Breast epithelium (tissue), 4 donors: ENCODE data around the gene MLLT11. TPM values are rescaled to one million over a fixed set of nuclear protein-coding genes. Genes with fewer than 3 reads are reported as not detected.

Experiments
- DNase-seq, 2 donors: peaks; one replicate each; pipeline ENCODE4 v3.0.0-alpha.2; 2019; ENCODE audit warnings: low spot score in 2 of 2
- H3K27ac ChIP-seq, 2 donors: fragments of 200-600 bp; sonication (generic) in 1 of 2; one replicate each; pipeline ENCODE4 v1.5.1; 2016 to 2019; ENCODE audit warnings: mild to moderate bottlenecking in 1 of 2
- H3K27me3 ChIP-seq, 2 donors: fragments of 200-600 bp; sonication (generic) in 1 of 2; one replicate each; pipeline versions ENCODE4 v1.5.1 to v1.6.0; 2017 to 2019; ENCODE audit warnings: control low read depth in 1 of 2, mild to moderate bottlenecking in 1 of 2
- H3K36me3 ChIP-seq: fragments of 200-600 bp; one replicate; pipeline ENCODE4 v1.5.1; 2019
- H3K4me1 ChIP-seq, 2 donors: fragments of 200-600 bp; sonication (generic); one replicate each; pipeline ENCODE4 v1.5.1; 2016 to 2019; ENCODE audit warnings: control low read depth in 1 of 2
- H3K4me3 ChIP-seq, 3 donors: fragments of 200-600 bp; sonication (generic); 1 replicate in 2 of 3; 2 replicates in 1 of 3; pipeline ENCODE4 v1.5.1; 2016 to 2019; ENCODE audit warnings: mild to moderate bottlenecking in 3 of 3, moderate library complexity in 2 of 3
- H3K9me3 ChIP-seq, 2 donors: fragments of 200-600 bp; sonication (generic) in 1 of 2; one replicate each; pipeline ENCODE4 v1.5.1; 2016 to 2019; ENCODE audit warnings: control low read depth in 1 of 2
- POLR2A ChIP-seq: fragments of 450-650 bp; IDR thresholded peaks from one replicate; pipeline ENCODE4 v1.6.1; 2016; ENCODE audit warnings: antibody characterized with exemption, mild to moderate bottlenecking, moderate library complexity
- POLR2AphosphoS5 ChIP-seq, 3 donors: sonication (generic); formaldehyde crosslinking; IDR thresholded peaks; one replicate each; pipeline ENCODE4 v1.6.1; 2017; ENCODE audit warnings: antibody characterized with exemption in 3 of 3
- intact Hi-C: fragments of 100-400 bp; cut with DNase I; formaldehyde crosslinking; loops from one replicate; pipeline ENCODE4 v1.15.1; 2023; ENCODE audit warnings: low total_unique reads
- total RNA-seq, 3 donors: library from RNA; depleted of rRNA; stranded (reverse); fragments of >200 nt; gene quantifications; one replicate each; pipeline ENCODE4 v1.1.0, GENCODE V29; 2016
- TF ChIP-seq, protein P1 (sequence below), 3 donors: fragments of 450-650 bp; IDR thresholded peaks; one replicate each; pipeline ENCODE4 v1.5.1; 2016 to 2017; ENCODE audit warnings: antibody characterized with exemption in 3 of 3, mild to moderate bottlenecking in 3 of 3, moderate library complexity in 3 of 3

Gene MLLT11
- total RNA-seq, 3 donors from 2014 or later: 0.16 to 1.9 (median 1.3) TPM

DNA sequence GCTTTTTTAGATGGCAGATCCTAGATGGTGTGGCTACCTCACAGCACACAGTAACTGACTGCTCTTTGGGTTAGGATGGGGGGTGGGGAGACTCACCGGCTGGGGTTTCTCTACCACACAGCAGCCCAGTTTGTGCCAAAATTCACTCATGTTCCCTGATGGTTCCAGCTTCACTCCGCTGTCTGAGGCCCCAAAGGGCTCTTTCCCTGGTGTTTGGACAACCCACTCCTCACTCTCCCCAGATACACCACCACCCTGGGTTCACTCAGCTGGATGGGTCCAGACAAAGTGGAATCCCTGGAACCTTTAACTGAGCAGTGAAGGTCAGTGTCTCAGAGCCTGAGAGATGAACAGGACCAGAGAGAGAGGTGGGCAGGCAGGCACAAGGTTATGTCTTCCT is 4.6 kb upstream of the MLLT11 start:
- no peak for TF ChIP-seq POLR2AphosphoS5 (IDR thresholded peaks at IDR 0.05)
- TF ChIP-seq, protein P1, sequence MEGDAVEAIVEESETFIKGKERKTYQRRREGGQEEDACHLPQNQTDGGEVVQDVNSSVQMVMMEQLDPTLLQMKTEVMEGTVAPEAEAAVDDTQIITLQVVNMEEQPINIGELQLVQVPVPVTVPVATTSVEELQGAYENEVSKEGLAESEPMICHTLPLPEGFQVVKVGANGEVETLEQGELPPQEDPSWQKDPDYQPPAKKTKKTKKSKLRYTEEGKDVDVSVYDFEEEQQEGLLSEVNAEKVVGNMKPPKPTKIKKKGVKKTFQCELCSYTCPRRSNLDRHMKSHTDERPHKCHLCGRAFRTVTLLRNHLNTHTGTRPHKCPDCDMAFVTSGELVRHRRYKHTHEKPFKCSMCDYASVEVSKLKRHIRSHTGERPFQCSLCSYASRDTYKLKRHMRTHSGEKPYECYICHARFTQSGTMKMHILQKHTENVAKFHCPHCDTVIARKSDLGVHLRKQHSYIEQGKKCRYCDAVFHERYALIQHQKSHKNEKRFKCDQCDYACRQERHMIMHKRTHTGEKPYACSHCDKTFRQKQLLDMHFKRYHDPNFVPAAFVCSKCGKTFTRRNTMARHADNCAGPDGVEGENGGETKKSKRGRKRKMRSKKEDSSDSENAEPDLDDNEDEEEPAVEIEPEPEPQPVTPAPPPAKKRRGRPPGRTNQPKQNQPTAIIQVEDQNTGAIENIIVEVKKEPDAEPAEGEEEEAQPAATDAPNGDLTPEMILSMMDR (IDR thresholded peaks at IDR 0.05): no peak
- no peak for TF ChIP-seq POLR2A
- no peak for DNase-seq
- H3K27me3 ChIP-seq: no peaks in the 10 kb centered on the region
- peak overlapping the region; percentile 92 to 98 for H3K27ac ChIP-seq
- H3K4me1 ChIP-seq: peaks cover 4 to 24% of the 10 kb centered on the region in 2 donors
- H3K4me3 ChIP-seq: peak overlapping the region in 2 of 3 donors; percentile 6 to 7
- H3K9me3 ChIP-seq: no peaks in the 10 kb centered on the region
- peaks cover 9% of the 10 kb centered on the region for H3K36me3 ChIP-seq
- intact Hi-C loops: no loop called here

DNA sequence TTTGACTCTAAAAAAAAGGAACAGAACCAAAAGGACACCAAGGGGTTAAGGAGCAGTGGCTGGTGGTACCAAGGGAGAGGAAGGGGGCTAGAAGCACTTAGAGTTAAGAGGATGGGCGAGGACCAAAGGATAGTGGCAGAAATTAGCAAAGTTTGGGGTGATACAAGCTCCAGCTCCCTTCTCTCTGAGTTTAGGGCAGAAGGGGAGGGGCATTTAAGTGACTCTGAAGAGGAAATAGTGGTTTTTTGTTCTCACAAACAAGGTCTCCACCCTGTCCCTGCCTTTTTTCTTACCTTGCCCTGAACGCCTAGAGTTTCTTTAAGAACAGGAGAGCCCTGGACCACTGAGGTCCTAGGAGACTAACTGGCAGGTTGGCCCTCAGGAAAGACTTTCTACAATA is 4.0 kb upstream of the MLLT11 start:
- intact Hi-C loops: no loop called here
- TF ChIP-seq POLR2A (no peak), POLR2AphosphoS5 (IDR thresholded peaks at IDR 0.05) (no peak)
- TF ChIP-seq, protein P1 (IDR thresholded peaks at IDR 0.05): no peak
- H3K4me1 ChIP-seq: peaks cover 4 to 24% of the 10 kb centered on the region in 2 donors
- no peaks in the 10 kb centered on the region for H3K9me3 ChIP-seq
- no peaks in the 10 kb centered on the region for H3K27me3 ChIP-seq
- H3K27ac ChIP-seq: peak overlapping the region; percentile 92 to 98
- DNase-seq: no peak
- peaks cover 9% of the 10 kb centered on the region for H3K36me3 ChIP-seq
- peak overlapping the region; percentile 1 to 96 (median 6) for H3K4me3 ChIP-seq

GRCh38 chr1:151058692-151059091 is 1.5 kb upstream of the MLLT11 start:
- peaks cover 3% of the 10 kb centered on the region for H3K36me3 ChIP-seq

DNA sequence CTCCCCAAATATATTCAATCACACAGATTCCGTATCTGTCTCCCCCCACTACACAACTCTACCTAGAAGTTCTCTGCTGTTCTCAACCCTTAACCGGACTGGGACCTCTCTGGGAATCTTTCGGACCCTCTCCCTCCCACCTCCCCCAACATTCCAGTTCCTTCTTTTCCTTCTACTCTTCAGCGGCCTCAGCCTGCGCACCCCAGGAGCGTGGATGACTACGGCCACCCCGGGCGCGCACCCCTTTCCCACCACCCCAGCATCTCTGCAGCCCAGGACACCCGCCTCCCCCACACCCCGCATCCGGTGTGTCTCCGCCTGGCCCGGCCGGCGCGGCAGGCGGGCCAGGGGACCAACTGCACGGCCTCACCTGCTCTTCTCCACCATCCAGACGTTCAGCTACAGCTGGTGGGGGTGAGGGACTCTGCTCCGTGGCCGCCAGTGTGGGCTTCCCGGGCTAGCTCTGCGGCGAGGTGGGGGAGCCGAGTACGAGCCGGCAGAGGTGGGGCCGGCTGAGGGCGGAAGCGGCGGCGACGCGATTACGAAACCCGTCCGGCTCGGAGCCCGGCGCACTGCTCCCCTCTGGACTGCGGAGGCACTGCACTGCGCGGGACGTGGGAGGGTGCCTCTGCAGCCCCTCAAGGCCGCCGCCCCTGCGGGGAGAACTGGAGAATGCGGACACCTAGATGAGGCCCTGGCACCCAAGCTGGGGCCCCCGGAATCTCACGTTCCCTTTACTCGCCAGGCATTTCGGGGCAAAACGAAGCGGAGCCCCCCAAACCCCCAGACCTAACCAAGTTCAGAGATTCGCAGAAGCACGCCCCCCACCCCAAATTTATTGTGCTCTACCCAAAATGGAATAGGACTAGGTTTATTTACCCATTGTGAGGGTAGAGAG is 839 bp upstream of the MLLT11 start, which contains the start of gene CDC42SE1:
TSS of gene CDC42SE1 (minus strand) at position 514 of the 898 bp plus-strand sequence. CDS start 3,892 bp downstream, outside the sequence.
- TF ChIP-seq, protein P1 (IDR thresholded peaks at IDR 0.05): peak; percentile 82 to 86 (median 85)
- peak; percentile 76 for TF ChIP-seq POLR2A
- TF ChIP-seq POLR2AphosphoS5 (IDR thresholded peaks at IDR 0.05): peak; percentile 90 to 94 (median 90)
- Histone ChIP-seq H3K4me3 (peak within 1 kb of the TSS; percentile 89 to 96 (median 94)), H3K36me3 (peaks cover 3% of the 10 kb centered on the region), H3K4me1 (peaks cover 4 to 24% of the 10 kb centered on the region in 2 donors), H3K27me3 (no peaks in the 10 kb centered on the region), H3K9me3 (no peaks in the 10 kb centered on the region), H3K27ac (peak within 1 kb of the TSS; percentile 92 to 98)
- intact Hi-C loops: no loop called here
- peak; percentile 58 to 83 for DNase-seq

More at GRCh38 chr1:151058692-151059091, 1.5 kb upstream of the MLLT11 start:
- Histone ChIP-seq H3K9me3 (no peaks in the 10 kb centered on the region), H3K4me3 (peak overlapping the region; percentile 89 to 96 (median 94)), H3K4me1 (peaks cover 4 to 24% of the 10 kb centered on the region in 2 donors), H3K27ac (peak overlapping the region; percentile 92 to 98), H3K27me3 (no peaks in the 10 kb centered on the region)
- intact Hi-C loops: no loop called here
- peak; percentile 92 to 93 for DNase-seq
- TF ChIP-seq, protein P1 (IDR thresholded peaks at IDR 0.05): no peak
- TF ChIP-seq POLR2AphosphoS5 (IDR thresholded peaks at IDR 0.05): peak; percentile 33 to 76 (median 60)
- TF ChIP-seq POLR2A: no peak
